ENCODE data around the gene SYNPR.

Gene SYNPR

GRCh38 chr3:63343674-63344073 lies 65.6 kb downstream of the SYNPR start:
- Histone ChIP-seq H3K4me1 (peaks cover 22% of the 10 kb centered on the region), H3K4me2 (peak overlapping the region; percentile 40), H3K27ac (no peak overlapping the region), H4K20me1 (no peaks in the 10 kb centered on the region), H3K36me3 (no peaks in the 10 kb centered on the region), H3K27me3 (no peaks in the 10 kb centered on the region), H3K9me3 (no peaks in the 10 kb centered on the region), H3K4me3 (no peak overlapping the region), H3K9ac (no peak overlapping the region)
- peak; percentile 69; the same call in 1 of the 2 replicates for TF ChIP-seq Cebpa-rat (IDR thresholded peaks at IDR 0.05)

- no peak for TF ChIP-seq Cebpa-rat (IDR thresholded peaks at IDR 0.05)
- Histone ChIP-seq H3K27me3 (no peaks in the 10 kb centered on the region), H3K4me1 (peaks cover 22% of the 10 kb centered on the region), H4K20me1 (no peaks in the 10 kb centered on the region), H3K27ac (no peak overlapping the region), H3K4me3 (no peak overlapping the region), H3K9me3 (no peaks in the 10 kb centered on the region), H3K4me2 (peak overlapping the region; percentile 40; the same call in 1 of the 2 replicates), H3K36me3 (no peaks in the 10 kb centered on the region), H3K9ac (no peak overlapping the region)
These were observed 66.6 kb downstream of the SYNPR start for GRCh38 chr3:63344661-63345060.

GRCh38 chr3:63349583-63350573 lies 71.8 kb downstream of the SYNPR start:
- TF ChIP-seq Cebpa-rat (IDR thresholded peaks at IDR 0.05), result no peak
- Histone ChIP-seq H3K4me2 (no peak overlapping the region), H4K20me1 (no peaks in the 10 kb centered on the region)

GRCh38 chr3:63351159-63352007 lies 73.3 kb downstream of the SYNPR start:
- TF ChIP-seq Cebpa-rat (IDR thresholded peaks at IDR 0.05), result no peak

More at GRCh38 chr3:63349583-63350573, 71.8 kb downstream of the SYNPR start:
- Histone ChIP-seq H3K4me1 (peaks cover 5% of the 10 kb centered on the region), H3K36me3 (no peaks in the 10 kb centered on the region), H3K27me3 (no peaks in the 10 kb centered on the region), H3K9me3 (no peaks in the 10 kb centered on the region), H3K4me3 (no peak overlapping the region), H3K27ac (no peak overlapping the region), H3K9ac (no peak overlapping the region)

GRCh38 chr3:63352008-63352279 lies 73.8 kb downstream of the SYNPR start:
- no peak overlapping the region for H3K27ac ChIP-seq
- no peaks in the 10 kb centered on the region for H3K9me3 ChIP-seq
- no peaks in the 10 kb centered on the region for H3K27me3 ChIP-seq
- TF ChIP-seq Cebpa-rat (IDR thresholded peaks at IDR 0.05), result no peak
- no peak overlapping the region for H3K9ac ChIP-seq
- no peak overlapping the region for H3K4me3 ChIP-seq
- no peak overlapping the region for H3K4me2 ChIP-seq
- no peaks in the 10 kb centered on the region for H3K36me3 ChIP-seq
- no peaks in the 10 kb centered on the region for H3K4me1 ChIP-seq
- H4K20me1 ChIP-seq, result no peaks in the 10 kb centered on the region

More at GRCh38 chr3:63351159-63352007, 73.3 kb downstream of the SYNPR start:
- Histone ChIP-seq H3K4me2 (no peak overlapping the region), H3K27me3 (no peaks in the 10 kb centered on the region), H3K4me3 (no peak overlapping the region), H4K20me1 (no peaks in the 10 kb centered on the region), H3K9me3 (no peaks in the 10 kb centered on the region), H3K9ac (no peak overlapping the region), H3K4me1 (no peaks in the 10 kb centered on the region), H3K27ac (no peak overlapping the region), H3K36me3 (no peaks in the 10 kb centered on the region)

- Histone ChIP-seq H3K4me1 (no peaks in the 10 kb centered on the region), H3K4me3 (no peak overlapping the region), H4K20me1 (no peaks in the 10 kb centered on the region), H3K4me2 (no peak overlapping the region), H3K9ac (no peak overlapping the region), H3K27ac (no peak overlapping the region), H3K27me3 (no peaks in the 10 kb centered on the region), H3K9me3 (no peaks in the 10 kb centered on the region), H3K36me3 (no peaks in the 10 kb centered on the region)
- no peak for TF ChIP-seq Cebpa-rat (IDR thresholded peaks at IDR 0.05)
These were observed 75.3 kb downstream of the SYNPR start for GRCh38 chr3:63353383-63353782.

- TF ChIP-seq Cebpa-rat (IDR thresholded peaks at IDR 0.05), result no peak
- no peak overlapping the region for H3K4me2 ChIP-seq
- no peaks in the 10 kb centered on the region for H3K9me3 ChIP-seq
- no peaks in the 10 kb centered on the region for H4K20me1 ChIP-seq
- no peaks in the 10 kb centered on the region for H3K27me3 ChIP-seq
- no peaks in the 10 kb centered on the region for H3K4me1 ChIP-seq
- H3K36me3 ChIP-seq, result no peaks in the 10 kb centered on the region
- H3K9ac ChIP-seq, result no peak overlapping the region
- H3K27ac ChIP-seq, result no peak overlapping the region
- H3K4me3 ChIP-seq, result no peak overlapping the region
These were observed 76.1 kb downstream of the SYNPR start for GRCh38 chr3:63354160-63354559.

GRCh38 chr3:63355809-63356208 lies 77.7 kb downstream of the SYNPR start:
- H3K9ac ChIP-seq, result no peak overlapping the region
- H3K4me1 ChIP-seq, result no peaks in the 10 kb centered on the region
- no peak overlapping the region for H3K27ac ChIP-seq
- no peaks in the 10 kb centered on the region for H4K20me1 ChIP-seq
- no peak overlapping the region for H3K4me2 ChIP-seq
- no peaks in the 10 kb centered on the region for H3K27me3 ChIP-seq
- no peaks in the 10 kb centered on the region for H3K36me3 ChIP-seq
- TF ChIP-seq Cebpa-rat (IDR thresholded peaks at IDR 0.05), result no peak
- no peak overlapping the region for H3K4me3 ChIP-seq
- H3K9me3 ChIP-seq, result no peaks in the 10 kb centered on the region

GRCh38 chr3:63364495-63364894 lies 86.4 kb downstream of the SYNPR start:
- Histone ChIP-seq H3K36me3 (no peaks in the 10 kb centered on the region), H3K27me3 (no peaks in the 10 kb centered on the region), H3K27ac (no peak overlapping the region), H3K4me3 (no peak overlapping the region), H3K9ac (no peak overlapping the region), H3K9me3 (no peaks in the 10 kb centered on the region), H3K4me2 (no peak overlapping the region), H4K20me1 (no peaks in the 10 kb centered on the region), H3K4me1 (no peaks in the 10 kb centered on the region)
- TF ChIP-seq Cebpa-rat (IDR thresholded peaks at IDR 0.05), result no peak

- no peak overlapping the region for H3K4me3 ChIP-seq
- H3K27me3 ChIP-seq, result no peaks in the 10 kb centered on the region
- no peak for TF ChIP-seq Cebpa-rat (IDR thresholded peaks at IDR 0.05)
These were observed 86.8 kb downstream of the SYNPR start for GRCh38 chr3:63364910-63365309.

More at GRCh38 chr3:63364910-63365309, 86.8 kb downstream of the SYNPR start:
- H3K27ac ChIP-seq, result no peak overlapping the region
- H3K9ac ChIP-seq, result no peak overlapping the region
- no peaks in the 10 kb centered on the region for H4K20me1 ChIP-seq
- no peaks in the 10 kb centered on the region for H3K36me3 ChIP-seq
- H3K4me1 ChIP-seq, result no peaks in the 10 kb centered on the region
- H3K9me3 ChIP-seq, result no peaks in the 10 kb centered on the region
- H3K4me2 ChIP-seq, result no peak overlapping the region

All from BLaER1 (cell line).